K562 (cell line): Measurements from ENCODE around the gene CHRNA9. TPM values are rescaled to one million over a fixed set of nuclear protein-coding genes. Genes with fewer than 3 reads are reported as not detected.

Source experiments
- BHLHE40 ChIP-seq: IDR thresholded peaks from 2 replicates; pipeline ENCODE4 v1.6.1; 2011; ENCODE audit warnings: low read length, improper control_type of control experiment
- BRD9 ChIP-seq: fragments of 450-650 bp; IDR thresholded peaks from 2 replicates; pipeline ENCODE4 v1.6.1; 2018; ENCODE audit warnings: low read depth; ENCODE audit not compliant: partially characterized antibody
- C11orf30 ChIP-seq: fragments of 450-650 bp; IDR thresholded peaks from 2 replicates; pipeline ENCODE4 v1.6.1; 2016; ENCODE audit warnings: low read depth, mild to moderate bottlenecking
- CEBPG ChIP-seq, 3 experiments: fragments of 200-800 bp in 1 of 3; sonication (Bioruptor generic) in 1 of 3; sonication (generic) in 1 of 3; formaldehyde crosslinking in 1 of 3; IDR thresholded peaks in 2 of 3; conservative IDR thresholded peaks in 1 of 3; 2 replicates each; pipeline versions ENCODE4 v1.6.1 to v1.8.0; 2016 to 2022; ENCODE audit warnings: missing compliant biosample characterization in 2 of 3, missing genetic modification characterization in 2 of 3, mild to moderate bottlenecking in 1 of 3, missing genetic modification reagents in 1 of 3
- EP400 ChIP-seq: fragments of 450-650 bp; IDR thresholded peaks from 2 replicates; pipeline ENCODE4 v1.6.1; 2017; ENCODE audit warnings: antibody characterized with exemption, mild to moderate bottlenecking, moderate library complexity
- ETV5 ChIP-seq: sonication (generic); formaldehyde crosslinking; IDR thresholded peaks from 2 replicates; pipeline ENCODE4 v1.4.0; 2020; ENCODE audit warnings: low read depth, mild to moderate bottlenecking, missing genetic modification reagents
- FOS ChIP-seq: IDR thresholded peaks from 3 replicates; pipeline ENCODE4 v1.6.1; 2011; ENCODE audit not compliant: insufficient read length; ENCODE audit errors: extremely low read depth
- HCFC1 ChIP-seq: IDR thresholded peaks from 2 replicates; pipeline ENCODE4 v1.6.1; 2012; ENCODE audit warnings: low read depth, low read length, improper control_type of control experiment
- MAFK ChIP-seq: IDR thresholded peaks from 2 replicates; pipeline ENCODE4 v1.6.1; 2011; ENCODE audit warnings: low read length, improper control_type of control experiment
- NFE2 ChIP-seq: IDR thresholded peaks from 2 replicates; pipeline ENCODE4 v1.6.1; 2014; ENCODE audit warnings: antibody characterized with exemption, low read depth
- PHTF2 ChIP-seq: fragments of 250-450 bp; sonication (Bioruptor Pico); IDR thresholded peaks from 2 replicates; pipeline ENCODE4 v1.5.0; 2021; ENCODE audit warnings: mild to moderate bottlenecking
- PTRF ChIP-seq: fragments of 450-650 bp; IDR thresholded peaks from 2 replicates; pipeline ENCODE4 v1.6.1; 2016; ENCODE audit warnings: mild to moderate bottlenecking, missing genetic modification characterization, missing compliant biosample characterization
- RB1 ChIP-seq: fragments of 450-650 bp; IDR thresholded peaks from 2 replicates; pipeline ENCODE4 v1.6.1; 2017; ENCODE audit warnings: low read depth, mild to moderate bottlenecking
- XRCC5 ChIP-seq: fragments of 200-400 bp; formaldehyde crosslinking; IDR thresholded peaks from 2 replicates; pipeline ENCODE4 v1.6.1; 2017; ENCODE audit warnings: low read depth, mild to moderate bottlenecking, low read length
- YY1 ChIP-seq, 3 experiments: IDR thresholded peaks; 2 replicates each; pipeline ENCODE4 v1.6.1; 2011; ENCODE audit warnings: low read length in 2 of 3, mild to moderate bottlenecking in 2 of 3, moderate library complexity in 2 of 3, borderline replicate concordance in 1 of 3, control low read depth in 1 of 3, low read depth in 1 of 3; ENCODE audit not compliant: insufficient read depth in 3 of 3, insufficient replicate concordance in 2 of 3, control insufficient read depth in 1 of 3, insufficient read length in 1 of 3; ENCODE audit errors: extremely low read depth in 1 of 3
- ZKSCAN3 ChIP-seq: fragments of 250-450 bp; sonication (Bioruptor Pico); IDR thresholded peaks from 2 replicates; pipeline ENCODE4 v1.4.0; 2020
- ZNF316 ChIP-seq: fragments of 450-650 bp; IDR thresholded peaks from 2 replicates; pipeline ENCODE4 v1.6.1; 2016
- ZNF586 ChIP-seq: fragments of 450-650 bp; formaldehyde crosslinking; conservative IDR thresholded peaks from 2 replicates; pipeline ENCODE4 v1.4.0; 2020; ENCODE audit warnings: mild to moderate bottlenecking, moderate library complexity
- ZNF766 ChIP-seq: fragments of 200-800 bp; sonication (Bioruptor generic); conservative IDR thresholded peaks from 2 replicates; pipeline ENCODE4 v1.6.1; 2016; ENCODE audit warnings: missing genetic modification characterization, missing compliant biosample characterization
- polyA plus RNA-seq, 8 experiments: library from polyadenylated mRNA; depleted of rRNA in 4 of 8; stranded (reverse) in 5 of 8; unstranded in 3 of 8; fragments of >200 nt; fragmentation: Nextera tagmentation in 2 of 8; fragmentation: Illumina TruSeq in 1 of 8; extraction: Ambion mirVana in 2 of 8; extraction: Trizol in 1 of 8; gene quantifications; 2 replicates each; pipeline versions ENCODE4 v1.2.1 to v1.2.3, GENCODE V29; 2011 to 2014; ENCODE audit warnings: inconsistent platforms in 1 of 8, missing spikeins in 1 of 8
- total RNA-seq, 7 experiments: library from RNA; depleted of rRNA in 6 of 7; stranded (reverse); fragments of >200 nt in 6 of 7; fragmentation: Illumina TruSeq in 2 of 7; extraction: Trizol in 2 of 7; gene quantifications; 2 replicates each; pipeline versions ENCODE4 v1.2.1 to v1.2.3, GENCODE V29; 2011 to 2021; ENCODE audit warnings: low replicate concordance in 1 of 7
- TF ChIP-seq, protein P1 (sequence below): fragments of 450-650 bp; IDR thresholded peaks from 2 replicates; pipeline ENCODE4 v1.6.1; 2017; ENCODE audit warnings: antibody characterized with exemption, mild to moderate bottlenecking
- TF ChIP-seq, protein P2 (sequence below): fragments of 450-650 bp; IDR thresholded peaks from 2 replicates; pipeline ENCODE4 v1.6.1; 2016
- TF ChIP-seq, protein P3 (sequence below): sonication (generic); IDR thresholded peaks from 2 replicates; pipeline ENCODE4 v1.6.1; 2016

The CHRNA9 gene
- total and polyA plus RNA-seq, 9 of the 15 experiments (the other 6 are each of a cell fraction or from before 2014, with no cell fraction given) = not detected

DNA sequence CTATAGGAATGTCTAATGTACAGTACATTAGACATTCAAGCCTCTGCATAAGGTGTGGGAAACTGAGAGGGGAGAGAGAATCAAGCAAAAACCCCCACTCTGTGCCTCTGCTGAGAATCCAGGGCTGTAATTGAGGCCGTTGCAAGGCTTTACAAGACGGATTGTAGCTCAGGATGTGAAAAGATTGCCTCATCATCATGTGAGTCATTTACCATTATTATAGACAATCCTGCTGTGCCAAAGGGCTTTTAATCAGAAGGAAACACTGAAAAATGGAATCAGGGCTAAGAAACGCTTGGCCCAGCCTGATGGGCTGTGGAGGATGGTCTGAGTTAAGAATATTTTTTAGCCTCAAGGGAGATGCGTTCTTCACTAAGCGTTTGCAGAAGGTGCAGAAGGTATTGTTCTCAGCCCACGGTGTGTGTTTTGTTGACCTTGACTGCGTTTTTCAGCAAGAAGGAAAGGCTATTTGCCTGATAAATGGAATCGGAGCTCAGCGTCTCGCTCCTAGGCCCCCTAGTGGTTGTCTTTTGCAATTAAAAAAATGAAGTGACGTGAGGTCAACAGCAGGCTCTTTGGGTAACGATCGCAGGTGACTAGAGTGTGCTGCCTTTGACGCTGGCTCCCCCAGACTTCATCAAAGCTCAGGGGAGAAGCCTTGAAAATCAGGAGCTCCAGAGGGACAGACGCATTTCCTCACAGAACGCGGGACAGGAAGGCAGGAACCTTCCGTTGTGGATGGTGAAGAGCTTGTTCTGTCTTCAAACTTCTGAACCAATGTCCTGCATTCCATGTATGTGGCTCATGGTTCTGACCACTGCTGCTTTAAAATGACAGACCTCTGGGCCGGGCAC, 18.1 kb upstream of the CHRNA9 start (continued):
- TF ChIP-seq, protein P1, sequence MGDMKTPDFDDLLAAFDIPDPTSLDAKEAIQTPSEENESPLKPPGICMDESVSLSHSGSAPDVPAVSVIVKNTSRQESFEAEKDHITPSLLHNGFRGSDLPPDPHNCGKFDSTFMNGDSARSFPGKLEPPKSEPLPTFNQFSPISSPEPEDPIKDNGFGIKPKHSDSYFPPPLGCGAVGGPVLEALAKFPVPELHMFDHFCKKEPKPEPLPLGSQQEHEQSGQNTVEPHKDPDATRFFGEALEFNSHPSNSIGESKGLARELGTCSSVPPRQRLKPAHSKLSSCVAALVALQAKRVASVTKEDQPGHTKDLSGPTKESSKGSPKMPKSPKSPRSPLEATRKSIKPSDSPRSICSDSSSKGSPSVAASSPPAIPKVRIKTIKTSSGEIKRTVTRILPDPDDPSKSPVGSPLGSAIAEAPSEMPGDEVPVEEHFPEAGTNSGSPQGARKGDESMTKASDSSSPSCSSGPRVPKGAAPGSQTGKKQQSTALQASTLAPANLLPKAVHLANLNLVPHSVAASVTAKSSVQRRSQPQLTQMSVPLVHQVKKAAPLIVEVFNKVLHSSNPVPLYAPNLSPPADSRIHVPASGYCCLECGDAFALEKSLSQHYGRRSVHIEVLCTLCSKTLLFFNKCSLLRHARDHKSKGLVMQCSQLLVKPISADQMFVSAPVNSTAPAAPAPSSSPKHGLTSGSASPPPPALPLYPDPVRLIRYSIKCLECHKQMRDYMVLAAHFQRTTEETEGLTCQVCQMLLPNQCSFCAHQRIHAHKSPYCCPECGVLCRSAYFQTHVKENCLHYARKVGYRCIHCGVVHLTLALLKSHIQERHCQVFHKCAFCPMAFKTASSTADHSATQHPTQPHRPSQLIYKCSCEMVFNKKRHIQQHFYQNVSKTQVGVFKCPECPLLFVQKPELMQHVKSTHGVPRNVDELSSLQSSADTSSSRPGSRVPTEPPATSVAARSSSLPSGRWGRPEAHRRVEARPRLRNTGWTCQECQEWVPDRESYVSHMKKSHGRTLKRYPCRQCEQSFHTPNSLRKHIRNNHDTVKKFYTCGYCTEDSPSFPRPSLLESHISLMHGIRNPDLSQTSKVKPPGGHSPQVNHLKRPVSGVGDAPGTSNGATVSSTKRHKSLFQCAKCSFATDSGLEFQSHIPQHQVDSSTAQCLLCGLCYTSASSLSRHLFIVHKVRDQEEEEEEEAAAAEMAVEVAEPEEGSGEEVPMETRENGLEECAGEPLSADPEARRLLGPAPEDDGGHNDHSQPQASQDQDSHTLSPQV = peak; percentile 88
- TF ChIP-seq, protein P2, sequence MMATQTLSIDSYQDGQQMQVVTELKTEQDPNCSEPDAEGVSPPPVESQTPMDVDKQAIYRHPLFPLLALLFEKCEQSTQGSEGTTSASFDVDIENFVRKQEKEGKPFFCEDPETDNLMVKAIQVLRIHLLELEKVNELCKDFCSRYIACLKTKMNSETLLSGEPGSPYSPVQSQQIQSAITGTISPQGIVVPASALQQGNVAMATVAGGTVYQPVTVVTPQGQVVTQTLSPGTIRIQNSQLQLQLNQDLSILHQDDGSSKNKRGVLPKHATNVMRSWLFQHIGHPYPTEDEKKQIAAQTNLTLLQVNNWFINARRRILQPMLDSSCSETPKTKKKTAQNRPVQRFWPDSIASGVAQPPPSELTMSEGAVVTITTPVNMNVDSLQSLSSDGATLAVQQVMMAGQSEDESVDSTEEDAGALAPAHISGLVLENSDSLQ = no peak; the same call in 1 of the 2 replicates
- peak; percentile 45; the same call in 1 of the 2 replicates for TF ChIP-seq RB1
- peak; percentile 72 for TF ChIP-seq BRD9
- TF ChIP-seq, protein P3, sequence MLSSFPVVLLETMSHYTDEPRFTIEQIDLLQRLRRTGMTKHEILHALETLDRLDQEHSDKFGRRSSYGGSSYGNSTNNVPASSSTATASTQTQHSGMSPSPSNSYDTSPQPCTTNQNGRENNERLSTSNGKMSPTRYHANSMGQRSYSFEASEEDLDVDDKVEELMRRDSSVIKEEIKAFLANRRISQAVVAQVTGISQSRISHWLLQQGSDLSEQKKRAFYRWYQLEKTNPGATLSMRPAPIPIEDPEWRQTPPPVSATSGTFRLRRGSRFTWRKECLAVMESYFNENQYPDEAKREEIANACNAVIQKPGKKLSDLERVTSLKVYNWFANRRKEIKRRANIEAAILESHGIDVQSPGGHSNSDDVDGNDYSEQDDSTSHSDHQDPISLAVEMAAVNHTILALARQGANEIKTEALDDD = peak; percentile 62
- TF ChIP-seq FOS = peak; percentile 6
- TF ChIP-seq ZKSCAN3 = no peak
- peak; percentile 69; the same call in 1 of the 2 replicates for TF ChIP-seq ETV5 (CRISPR knock-in tag)
- TF ChIP-seq YY1 (IDR thresholded peaks at IDR 0.05; ENCODE audit: borderline replicate concordance in 1 of 3, control insufficient read depth in 1 of 3, extremely low read depth in 1 of 3, insufficient read depth in 3 of 3, insufficient read length in 1 of 3, insufficient replicate concordance in 2 of 3, low read depth in 1 of 3, low read length in 2 of 3) = peak in 1 of 3 experiments; percentile 30
- no peak for TF ChIP-seq ZNF586 (CRISPR knock-in tag)
- no peak for TF ChIP-seq HCFC1
- TF ChIP-seq NFE2 = peak; percentile 67; the same call in 1 of the 2 replicates
- peak; percentile 51 for TF ChIP-seq ZNF766 (CRISPR knock-in tag)
- peak; percentile 64; the same call in 1 of the 2 replicates for TF ChIP-seq XRCC5
- peak; percentile 65 for TF ChIP-seq ZNF316
- peak; percentile 58 for TF ChIP-seq BHLHE40
- TF ChIP-seq PTRF (tag) = no peak
- no peak for TF ChIP-seq PHTF2 (CRISPR knock-in tag)
- TF ChIP-seq EP400 = peak; percentile 35; the same call in 1 of the 2 replicates
- TF ChIP-seq C11orf30 = peak; percentile 48
- peak; percentile 20; the same call in 1 of the 2 replicates for TF ChIP-seq MAFK
- peak; percentile 84 for TF ChIP-seq CEBPG (CRISPR knock-in tag; IDR thresholded peaks at IDR 0.05)
- peak; percentile 56 to 96; a peak in 3 of 4 replicates for TF ChIP-seq CEBPG (tag; conservative IDR thresholded peaks at IDR 0.05 in 1 of 2, IDR thresholded peaks at IDR 0.05 in 1 of 2)
